ENCODE results near the gene EIF4E3.

EIF4E3 gene

DNA sequence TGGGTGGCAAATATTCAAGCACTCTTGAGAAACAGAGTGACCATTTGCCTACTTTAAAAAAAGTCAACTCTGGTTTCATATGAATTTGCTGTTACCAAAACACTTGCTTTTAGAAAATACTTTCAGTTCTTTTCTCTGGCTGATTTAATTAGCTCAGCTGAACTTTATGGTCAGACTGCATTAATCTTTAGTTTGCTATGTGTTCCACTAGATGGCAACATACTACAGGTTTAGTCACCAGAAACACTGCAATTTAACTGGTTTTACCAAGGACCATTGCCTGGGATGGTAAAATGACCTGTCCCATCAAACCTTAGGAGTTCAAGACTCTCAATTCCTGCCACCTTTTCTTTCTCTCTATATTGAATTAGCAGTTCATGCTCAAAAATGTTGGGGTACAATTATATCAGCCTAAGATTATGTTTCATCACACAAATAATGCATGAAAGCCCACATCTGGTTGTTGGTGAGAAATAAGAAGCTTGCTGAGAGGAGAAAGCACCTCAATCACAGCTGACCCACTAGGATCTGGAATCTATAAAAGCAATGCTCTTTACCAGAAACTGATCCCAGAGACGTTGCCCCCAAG, 14.2 kb downstream of the EIF4E3 start:
- TF ChIP-seq, protein P1, sequence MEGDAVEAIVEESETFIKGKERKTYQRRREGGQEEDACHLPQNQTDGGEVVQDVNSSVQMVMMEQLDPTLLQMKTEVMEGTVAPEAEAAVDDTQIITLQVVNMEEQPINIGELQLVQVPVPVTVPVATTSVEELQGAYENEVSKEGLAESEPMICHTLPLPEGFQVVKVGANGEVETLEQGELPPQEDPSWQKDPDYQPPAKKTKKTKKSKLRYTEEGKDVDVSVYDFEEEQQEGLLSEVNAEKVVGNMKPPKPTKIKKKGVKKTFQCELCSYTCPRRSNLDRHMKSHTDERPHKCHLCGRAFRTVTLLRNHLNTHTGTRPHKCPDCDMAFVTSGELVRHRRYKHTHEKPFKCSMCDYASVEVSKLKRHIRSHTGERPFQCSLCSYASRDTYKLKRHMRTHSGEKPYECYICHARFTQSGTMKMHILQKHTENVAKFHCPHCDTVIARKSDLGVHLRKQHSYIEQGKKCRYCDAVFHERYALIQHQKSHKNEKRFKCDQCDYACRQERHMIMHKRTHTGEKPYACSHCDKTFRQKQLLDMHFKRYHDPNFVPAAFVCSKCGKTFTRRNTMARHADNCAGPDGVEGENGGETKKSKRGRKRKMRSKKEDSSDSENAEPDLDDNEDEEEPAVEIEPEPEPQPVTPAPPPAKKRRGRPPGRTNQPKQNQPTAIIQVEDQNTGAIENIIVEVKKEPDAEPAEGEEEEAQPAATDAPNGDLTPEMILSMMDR (conservative IDR thresholded peaks at IDR 0.05), result peak; percentile 82
- no peak overlapping the region for H3K27ac ChIP-seq

DNA sequence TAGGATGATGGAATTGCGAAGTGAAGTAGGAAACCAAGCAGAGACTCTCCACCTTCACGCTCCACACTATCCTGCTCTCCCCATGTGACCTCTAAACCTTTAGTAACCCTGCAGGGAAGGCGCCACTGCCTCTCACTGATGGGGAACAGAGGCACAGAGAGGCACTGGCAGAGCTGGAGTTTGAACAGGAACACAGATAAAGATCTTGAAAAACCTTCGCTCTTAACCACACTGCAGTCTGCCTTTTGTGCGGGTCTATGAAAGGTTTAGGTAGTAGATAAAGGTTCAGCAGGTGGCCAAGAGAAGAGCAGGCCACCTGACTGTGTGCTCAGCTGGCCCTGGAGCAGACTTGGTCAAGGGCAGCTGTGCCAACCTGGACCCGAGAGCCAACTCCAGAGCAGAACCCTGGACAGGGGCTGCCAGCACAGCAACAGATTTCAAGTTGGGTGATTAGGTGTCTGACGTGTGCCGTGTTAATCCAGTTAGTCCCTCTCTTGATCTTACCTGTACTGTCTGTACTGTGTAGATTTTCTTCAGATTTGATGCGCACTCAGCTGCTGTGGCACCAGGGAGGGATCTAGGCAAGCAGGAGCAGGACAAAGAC, 15.2 kb downstream of the EIF4E3 start:
- TF ChIP-seq, protein P1 (conservative IDR thresholded peaks at IDR 0.05), result no peak
- no peak overlapping the region for H3K27ac ChIP-seq

DNA sequence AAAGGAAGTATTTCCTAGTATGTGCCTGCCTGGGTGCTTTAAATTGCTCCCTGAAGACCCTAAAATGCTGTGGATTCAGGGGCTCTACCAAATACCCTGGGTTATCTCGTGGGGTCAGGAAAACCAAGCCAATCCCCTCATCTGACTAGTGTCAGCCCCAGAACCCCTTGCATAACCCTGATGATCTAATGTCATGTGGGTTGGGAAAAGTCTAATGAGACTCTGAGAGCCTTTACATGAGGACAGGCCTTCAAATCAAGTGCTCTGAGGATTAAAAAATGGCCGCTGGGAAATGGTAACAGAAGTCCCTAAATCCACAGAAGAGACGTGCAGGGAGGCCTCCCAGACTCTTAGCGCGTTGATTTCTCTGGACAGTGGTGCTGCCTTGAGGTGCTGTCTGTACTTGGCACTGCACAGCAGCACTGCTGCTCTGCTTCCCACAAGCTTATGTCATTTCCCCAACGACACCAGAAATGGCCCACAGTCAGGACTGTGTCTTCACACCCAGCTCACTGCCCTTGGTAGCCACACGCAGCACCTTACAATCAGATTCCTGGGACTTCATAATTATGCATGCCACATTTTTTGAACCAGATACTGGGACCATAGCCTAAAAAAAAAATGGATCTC, 16.6 kb downstream of the EIF4E3 start:
- TF ChIP-seq, protein P1 (conservative IDR thresholded peaks at IDR 0.05), result no peak

DNA sequence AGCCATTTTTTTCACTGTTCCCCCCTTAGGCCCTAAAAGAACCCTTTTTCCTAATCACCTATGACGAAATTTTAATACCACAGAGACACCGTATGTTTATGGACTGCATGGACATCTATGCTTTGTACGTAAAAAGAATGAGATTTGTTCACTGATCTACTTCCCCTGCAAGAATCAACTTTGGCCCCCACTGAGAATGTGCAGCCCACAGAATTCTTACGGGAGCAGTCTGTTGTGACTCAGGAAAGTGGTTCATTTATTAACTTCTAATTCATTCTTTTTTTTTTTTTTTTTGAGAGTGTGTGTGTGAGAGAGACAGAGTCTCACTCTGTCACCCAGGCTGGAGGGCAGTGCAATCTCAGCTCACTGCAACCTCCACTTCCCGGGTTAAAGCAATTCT, 17.6 kb downstream of the EIF4E3 start:
- TF ChIP-seq, protein P1 (conservative IDR thresholded peaks at IDR 0.05), result no peak
- no peak overlapping the region for H3K27ac ChIP-seq

More for the DNA sequence above, 16.6 kb downstream of the EIF4E3 start:
- no peak overlapping the region for H3K27ac ChIP-seq

DNA sequence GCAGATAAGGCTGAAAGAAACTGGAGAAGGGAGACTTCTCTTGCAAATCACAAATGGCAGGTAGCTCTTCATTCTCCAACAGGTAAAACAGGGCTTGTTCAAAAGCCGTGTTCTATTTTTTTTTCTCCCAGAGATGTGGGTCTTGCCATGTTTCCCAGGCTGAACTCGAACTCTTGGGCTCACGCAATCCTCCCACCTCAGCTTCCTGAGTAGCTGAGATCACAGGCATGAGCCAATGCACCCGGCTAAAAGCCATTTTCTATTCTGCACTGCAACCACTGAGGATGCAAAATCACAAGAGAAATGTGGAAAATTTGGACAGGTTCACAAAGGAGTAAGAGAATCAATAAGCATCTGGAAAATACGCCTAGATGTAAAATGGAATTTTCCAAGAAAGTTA, 19.5 kb downstream of the EIF4E3 start:
- TF ChIP-seq, protein P1 (conservative IDR thresholded peaks at IDR 0.05), result no peak
- H3K27ac ChIP-seq, result no peak overlapping the region

DNA sequence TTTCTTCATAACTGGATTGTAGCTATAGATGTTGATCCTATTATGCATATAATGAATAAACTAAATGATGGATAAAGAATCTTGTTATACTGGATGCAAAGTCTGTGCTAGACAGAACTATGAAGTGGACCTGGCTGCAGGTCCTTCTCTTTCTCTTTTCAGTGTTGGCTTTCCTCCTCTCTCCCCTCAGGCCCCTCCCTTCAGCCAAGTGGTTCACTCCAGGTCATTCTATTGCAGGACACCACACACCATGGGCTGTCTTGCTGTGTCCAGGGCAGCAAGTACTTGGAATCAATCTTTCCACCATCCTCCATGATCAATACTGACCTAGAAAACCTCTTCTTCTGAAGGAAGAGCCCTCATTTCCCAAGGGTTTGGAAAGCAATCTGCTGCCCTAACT, 20.3 kb downstream of the EIF4E3 start:
- H3K27ac ChIP-seq, result no peak overlapping the region
- TF ChIP-seq, protein P1 (conservative IDR thresholded peaks at IDR 0.05), result no peak

DNA sequence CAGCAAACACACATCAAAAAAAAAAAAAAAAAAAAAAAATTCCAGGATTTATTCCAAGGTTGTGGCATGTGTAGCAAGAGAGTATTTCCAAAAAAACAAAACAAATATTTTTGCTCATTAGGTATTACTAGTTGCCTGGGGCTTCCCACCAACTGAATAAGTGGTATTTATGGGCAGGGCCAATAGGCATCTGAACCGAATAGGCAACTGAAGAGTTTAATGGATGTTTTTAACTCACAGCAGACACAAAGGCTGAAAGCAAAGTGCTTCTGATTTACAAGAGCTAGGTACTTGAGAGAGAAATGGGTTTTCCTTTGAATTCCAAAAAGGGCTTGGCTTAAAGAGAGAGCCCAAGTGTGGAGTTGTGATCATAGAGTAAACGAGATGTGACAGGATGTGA, 21.4 kb downstream of the EIF4E3 start:
- H3K27ac ChIP-seq, result no peak overlapping the region

More for the DNA sequence above, 21.4 kb downstream of the EIF4E3 start:
- TF ChIP-seq, protein P1 (conservative IDR thresholded peaks at IDR 0.05), result no peak
